ENCODE measurements around the gene CRELD1. TPM values are rescaled to one million over a fixed set of nuclear protein-coding genes. Genes with fewer than 3 reads are reported as not detected.

CRELD1 gene, protein sequence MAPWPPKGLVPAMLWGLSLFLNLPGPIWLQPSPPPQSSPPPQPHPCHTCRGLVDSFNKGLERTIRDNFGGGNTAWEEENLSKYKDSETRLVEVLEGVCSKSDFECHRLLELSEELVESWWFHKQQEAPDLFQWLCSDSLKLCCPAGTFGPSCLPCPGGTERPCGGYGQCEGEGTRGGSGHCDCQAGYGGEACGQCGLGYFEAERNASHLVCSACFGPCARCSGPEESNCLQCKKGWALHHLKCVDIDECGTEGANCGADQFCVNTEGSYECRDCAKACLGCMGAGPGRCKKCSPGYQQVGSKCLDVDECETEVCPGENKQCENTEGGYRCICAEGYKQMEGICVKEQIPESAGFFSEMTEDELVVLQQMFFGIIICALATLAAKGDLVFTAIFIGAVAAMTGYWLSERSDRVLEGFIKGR
- total RNA-seq (2012; rRNA removed) (8.6 and 9.4 TPM in 2 replicates), polyA plus RNA-seq (2012; rRNA removed) (25.2 and 25.7 TPM in 2 replicates), Bru-seq, nascent RNA (percentile 49 among the genes with signal in this experiment), BruChase-seq, experiment 1, labeled RNA remaining after a 6-hour chase (percentile 65 among the genes with signal in this experiment), BruChase-seq, experiment 2, labeled RNA remaining after a 2-hour chase (percentile 65 among the genes with signal in this experiment)
- 23.1 and 33.9 TPM in 2 replicates for polyA plus RNA-seq (2012; cell fraction: cytosol; rRNA removed)
- polyA plus RNA-seq (2012; cell fraction: nucleus; rRNA removed; ENCODE audit: low replicate concordance), result 45.2 and 54.3 TPM in 2 replicates
- long read RNA-seq, transcript CRELD1-203 (11 exons, 1,728 nt), result minor isoform, 18 of 62 reads
- long read RNA-seq, transcript CRELD1-206 (11 exons, 1,778 nt), result major isoform, 19 of 62 reads
- long read RNA-seq, transcript CRELD1-202 (10 exons, 2,696 nt), result minor isoform, 6 of 62 reads
- long read RNA-seq, partial matches to known transcripts, result 5 of 62 reads
- long read RNA-seq, other reads (novel, unspliced or antisense), result 14 of 62 reads

DNA sequence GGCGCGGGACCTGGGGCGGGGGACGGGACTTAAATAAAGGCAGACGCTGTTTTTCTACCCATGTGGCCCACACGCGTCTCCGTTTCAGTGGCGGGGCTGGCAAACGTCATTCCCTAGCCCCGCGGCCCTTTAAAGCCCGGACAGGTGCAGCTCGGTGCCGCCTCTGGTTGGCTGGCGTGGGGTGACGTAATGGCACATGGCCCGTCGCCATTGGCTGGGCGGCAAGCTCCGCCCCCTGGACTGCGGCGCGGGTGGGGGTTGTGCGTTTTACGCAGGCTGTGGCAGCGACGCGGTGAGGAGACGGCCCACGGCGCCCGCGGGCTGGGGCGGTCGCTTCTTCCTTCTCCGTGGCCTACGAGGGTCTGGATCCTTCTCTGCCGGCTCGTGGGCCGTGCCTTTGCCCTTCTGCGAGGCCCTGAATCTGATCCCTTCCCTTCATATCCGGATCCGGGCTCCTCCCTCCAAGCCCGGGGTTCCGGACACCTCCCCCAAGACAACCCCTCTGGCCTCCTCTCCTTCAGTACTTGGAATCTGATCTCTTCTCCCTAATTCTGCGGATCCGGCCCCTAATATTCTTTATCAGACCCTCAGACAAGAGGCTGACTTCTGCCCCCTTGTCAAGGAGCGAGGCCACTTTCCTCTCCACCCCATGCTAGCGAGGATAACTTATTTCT is at the start of gene CRELD1:
Gene CRELD1, plus strand, starts transcription at position 274 of the 674 bp plus-strand sequence. CDS start 605 bp downstream, outside the sequence.
- Histone ChIP-seq H2BK15ac (ENCODE audit: low read depth, low read length) (no peak within 1 kb of the TSS; the same call in 2 of the 3 replicates), H2AK5ac (ENCODE audit: low read depth, low read length) (peak within 1 kb of the TSS; percentile 56), H3K4ac (ENCODE audit: low read depth, low read length) (peak within 1 kb of the TSS; percentile 66), H3K56ac (ENCODE audit: extremely low read depth, insufficient read depth, low read length) (no peak within 1 kb of the TSS), H2AK9ac (replicated peaks; ENCODE audit: low read depth, low read length, poor library complexity) (peak within 1 kb of the TSS; percentile 94), H4K5ac (ENCODE audit: low read depth, low read length) (peak within 1 kb of the TSS; percentile 38), H2BK5ac (ENCODE audit: low read depth, low read length, poor library complexity, severe bottlenecking) (peak within 1 kb of the TSS; percentile 67), H3K27ac (ENCODE audit: insufficient read depth, low read length) (peak within 1 kb of the TSS; percentile 78), H3K23ac (ENCODE audit: low read depth, low read length) (peak within 1 kb of the TSS; percentile 29; the same call in 1 of the 2 replicates), H2BK120ac (ENCODE audit: low read depth, low read length) (no peak within 1 kb of the TSS), H3K27me3 (ENCODE audit: control insufficient read depth, insufficient read depth, low read length) (no peaks in the 10 kb centered on the region), H4K91ac (ENCODE audit: insufficient read depth, low read depth, low read length) (peak within 1 kb of the TSS; percentile 39), H4K20me1 (ENCODE audit: insufficient read depth, low read length) (no peaks in the 10 kb centered on the region), H3K36me3 (ENCODE audit: control insufficient read depth, insufficient read depth, low read length) (peaks cover 15% of the 10 kb centered on the region), H3K18ac (ENCODE audit: low read depth, low read length) (0 out of 2 replicates have a peak within 1 kb of the TSS, but pooled peaks have one; percentile 4), H3K14ac (replicated peaks; ENCODE audit: low read depth, low read length) (peak within 1 kb of the TSS; percentile 57), H2AFZ (replicated peaks; ENCODE audit: low read length, poor library complexity) (peak within 1 kb of the TSS; percentile 94), H3K9ac (ENCODE audit: low read depth, low read length) (peak within 1 kb of the TSS; percentile 69), H3K9me3 (ENCODE audit: control insufficient read depth, insufficient read depth, low read length) (no peaks in the 10 kb centered on the region), H3K4me2 (ENCODE audit: low read depth, low read length) (peak within 1 kb of the TSS; percentile 95), H3K79me1 (ENCODE audit: low read depth in 1 of 2, low read length in 2 of 2) (peaks cover 6 to 16% of the 10 kb centered on the region in 2 experiments; a peak in 3 of 4 replicates), H3K4me1 (ENCODE audit: control insufficient read depth, insufficient read depth, low read length) (peaks cover 9% of the 10 kb centered on the region), H4K8ac (ENCODE audit: low read depth in 2 of 2, low read length in 2 of 2) (peak within 1 kb of the TSS; percentile 74 to 83; a peak in 3 of 4 replicates), H3K4me3 (ENCODE audit: insufficient read depth, low read depth, low read length) (peak within 1 kb of the TSS; percentile 87), H2BK20ac (ENCODE audit: low read depth, low read length) (no peak within 1 kb of the TSS), H3K9me1 (ENCODE audit: insufficient read depth, low read length) (peaks cover 6% of the 10 kb centered on the region; the same call in 1 of the 2 replicates)
- ATAC-seq (ENCODE audit: low read depth) (peak; percentile 95), DNase-seq (peak; percentile 86)
- WGBS, 2 experiments (ENCODE audit: extremely low coverage in 2 of 2, insufficient read length in 1 of 2), result 0% methylated on average over 37 of the region's 50 CpGs; no CpG with 5 or more reads in 1 of the 2 experiments
- ChIA-PET POLR2A (ENCODE audit: unreplicated experiment) (interaction anchor here (1.0 kb wide), 1 partner anchor 12 kb away, joined by 5 read pairs; no protein-coding TSS in a partner anchor), CTCF (interaction anchor here (0.6 to 3.1 kb wide), 3 partner anchors 13 to 62 kb away, joined by 3 to 14 read pairs (median 3); no protein-coding TSS in a partner anchor)
- in situ Hi-C loops (cut with MboI; ENCODE audit: low sequenced_read_pairs) (no loop called here), dilution Hi-C loops (cut with HindIII; ENCODE audit: low sequenced_read_pairs, unreplicated experiment) (no loop called here), intact Hi-C loops (cut with micrococcal nuclease) (loop anchor here (2.0 to 5.0 kb wide), 3 partner anchors 85 to 291 kb away; no protein-coding TSS in a partner anchor)
- no TSS peak for BruUV-seq (replicated peaks)
- peak; percentile 99 for TF ChIP-seq RCOR1 (IDR thresholded peaks at IDR 0.05; ENCODE audit: insufficient replicate concordance, low read length)
- TF ChIP-seq MXI1 (IDR thresholded peaks at IDR 0.05; ENCODE audit: borderline replicate concordance, low read depth, low read length), result peak; percentile 56; the same call in 1 of the 2 replicates
- TF ChIP-seq RFX5 (IDR thresholded peaks at IDR 0.05; ENCODE audit: low read depth, low read length), result peak; percentile 35; the same call in 1 of the 2 replicates
- TF ChIP-seq POLR2A (IDR thresholded peaks at IDR 0.05; ENCODE audit: low read depth, low read length), result peak; percentile 66
- TF ChIP-seq, protein P1, sequence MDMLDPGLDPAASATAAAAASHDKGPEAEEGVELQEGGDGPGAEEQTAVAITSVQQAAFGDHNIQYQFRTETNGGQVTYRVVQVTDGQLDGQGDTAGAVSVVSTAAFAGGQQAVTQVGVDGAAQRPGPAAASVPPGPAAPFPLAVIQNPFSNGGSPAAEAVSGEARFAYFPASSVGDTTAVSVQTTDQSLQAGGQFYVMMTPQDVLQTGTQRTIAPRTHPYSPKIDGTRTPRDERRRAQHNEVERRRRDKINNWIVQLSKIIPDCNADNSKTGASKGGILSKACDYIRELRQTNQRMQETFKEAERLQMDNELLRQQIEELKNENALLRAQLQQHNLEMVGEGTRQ (IDR thresholded peaks at IDR 0.05; ENCODE audit: low read depth, low read length), result peak; percentile 76
- peak; percentile 39; the same call in 1 of the 2 replicates for TF ChIP-seq MAZ (IDR thresholded peaks at IDR 0.05; ENCODE audit: borderline replicate concordance, low read depth, low read length)
- TF ChIP-seq CEBPB (IDR thresholded peaks at IDR 0.05; ENCODE audit: low read depth, low read length), result peak; percentile 75
- TF ChIP-seq, protein P2, sequence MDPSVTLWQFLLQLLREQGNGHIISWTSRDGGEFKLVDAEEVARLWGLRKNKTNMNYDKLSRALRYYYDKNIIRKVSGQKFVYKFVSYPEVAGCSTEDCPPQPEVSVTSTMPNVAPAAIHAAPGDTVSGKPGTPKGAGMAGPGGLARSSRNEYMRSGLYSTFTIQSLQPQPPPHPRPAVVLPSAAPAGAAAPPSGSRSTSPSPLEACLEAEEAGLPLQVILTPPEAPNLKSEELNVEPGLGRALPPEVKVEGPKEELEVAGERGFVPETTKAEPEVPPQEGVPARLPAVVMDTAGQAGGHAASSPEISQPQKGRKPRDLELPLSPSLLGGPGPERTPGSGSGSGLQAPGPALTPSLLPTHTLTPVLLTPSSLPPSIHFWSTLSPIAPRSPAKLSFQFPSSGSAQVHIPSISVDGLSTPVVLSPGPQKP (IDR thresholded peaks at IDR 0.05; ENCODE audit: borderline replicate concordance, low read depth, low read length), result no peak
- TF ChIP-seq FOS (IDR thresholded peaks at IDR 0.05; ENCODE audit: low read depth, low read length), result 0 out of 2 replicates have a peak, but pooled peaks have one; percentile 12

Data from IMR-90 (cell line).